ENCODE results near the gene METTL16.

The METTL16 gene

DNA sequence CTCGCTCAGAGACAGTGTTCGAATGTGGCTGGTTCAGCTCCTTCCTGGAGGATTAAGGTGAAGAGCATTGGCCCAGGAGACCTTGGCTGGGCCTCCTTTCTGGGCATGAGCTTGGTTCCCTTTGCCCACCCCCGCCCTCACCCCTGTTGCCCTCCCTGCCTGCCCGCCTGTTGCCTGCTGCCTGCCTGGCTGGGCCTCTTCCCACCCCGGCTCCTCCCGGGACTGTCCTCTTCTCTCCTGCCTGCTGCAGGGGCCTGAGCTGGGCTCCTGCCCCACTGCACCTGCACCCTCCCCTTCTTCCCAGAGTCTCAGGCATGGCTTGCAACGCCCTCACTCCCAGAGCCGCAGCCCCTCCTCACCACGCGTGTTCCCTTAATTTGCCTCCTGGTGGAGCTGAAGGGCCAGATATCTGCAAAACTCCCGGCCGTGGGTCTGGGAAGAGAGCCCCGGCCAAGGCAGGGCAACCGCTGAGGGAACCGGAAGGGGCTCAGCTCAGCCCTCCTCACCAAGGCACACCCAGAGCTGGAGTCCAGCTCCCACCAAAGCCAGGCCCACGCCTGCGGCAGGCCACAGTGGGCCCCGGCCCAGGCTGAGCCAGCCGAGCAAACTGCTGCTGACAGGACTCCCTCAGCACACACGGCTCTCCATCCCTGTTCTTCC, 142.0 kb downstream of the METTL16 start:
- no peaks in the 10 kb centered on the region for H3K36me3 Mint-ChIP-seq
- H3K9me3 Mint-ChIP-seq (ENCODE audit: low read depth) = no peaks in the 10 kb centered on the region
- no peaks in the 10 kb centered on the region for H3K27me3 Mint-ChIP-seq
- H3K27ac Mint-ChIP-seq = no peak overlapping the region
- H3K4me3 Mint-ChIP-seq = no peak overlapping the region
- no peaks in the 10 kb centered on the region for H3K4me1 Mint-ChIP-seq (ENCODE audit: low read depth)

DNA sequence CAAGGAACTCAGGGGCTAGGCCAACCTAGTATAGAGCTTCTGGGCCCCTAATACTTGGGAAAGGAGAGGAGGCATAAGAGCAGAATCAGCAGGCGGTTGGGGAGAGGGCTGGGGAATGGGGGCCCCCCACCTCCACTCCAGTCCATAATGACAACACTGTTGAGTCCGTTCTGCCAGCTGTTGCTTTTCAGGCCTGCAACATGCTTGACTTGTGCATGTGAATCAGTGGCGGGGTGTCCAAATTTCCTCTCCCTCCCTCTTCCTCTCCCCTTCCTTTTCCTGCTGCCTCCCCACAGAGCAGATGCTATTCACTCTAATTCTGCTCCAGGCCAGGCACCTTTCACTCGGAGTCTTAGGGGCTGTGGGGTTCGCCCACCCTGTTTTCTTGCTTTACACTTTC, 142.6 kb downstream of the METTL16 start:
- Mint-ChIP-seq H3K36me3 (no peaks in the 10 kb centered on the region), H3K9me3 (ENCODE audit: low read depth) (no peaks in the 10 kb centered on the region), H3K27ac (no peak overlapping the region)

GRCh38 chr17:2368359-2368758, 143.3 kb downstream of the METTL16 start:
- no peak overlapping the region for H3K4me3 Mint-ChIP-seq
- no peaks in the 10 kb centered on the region for H3K27me3 Mint-ChIP-seq
- H3K27ac Mint-ChIP-seq = no peak overlapping the region
- H3K9me3 Mint-ChIP-seq (ENCODE audit: low read depth) = no peaks in the 10 kb centered on the region
- no peaks in the 10 kb centered on the region for H3K36me3 Mint-ChIP-seq
- H3K4me1 Mint-ChIP-seq (ENCODE audit: low read depth) = no peaks in the 10 kb centered on the region

More for the DNA sequence above, 142.6 kb downstream of the METTL16 start:
- Mint-ChIP-seq H3K4me1 (ENCODE audit: low read depth) (no peaks in the 10 kb centered on the region), H3K27me3 (no peaks in the 10 kb centered on the region), H3K4me3 (no peak overlapping the region)

DNA sequence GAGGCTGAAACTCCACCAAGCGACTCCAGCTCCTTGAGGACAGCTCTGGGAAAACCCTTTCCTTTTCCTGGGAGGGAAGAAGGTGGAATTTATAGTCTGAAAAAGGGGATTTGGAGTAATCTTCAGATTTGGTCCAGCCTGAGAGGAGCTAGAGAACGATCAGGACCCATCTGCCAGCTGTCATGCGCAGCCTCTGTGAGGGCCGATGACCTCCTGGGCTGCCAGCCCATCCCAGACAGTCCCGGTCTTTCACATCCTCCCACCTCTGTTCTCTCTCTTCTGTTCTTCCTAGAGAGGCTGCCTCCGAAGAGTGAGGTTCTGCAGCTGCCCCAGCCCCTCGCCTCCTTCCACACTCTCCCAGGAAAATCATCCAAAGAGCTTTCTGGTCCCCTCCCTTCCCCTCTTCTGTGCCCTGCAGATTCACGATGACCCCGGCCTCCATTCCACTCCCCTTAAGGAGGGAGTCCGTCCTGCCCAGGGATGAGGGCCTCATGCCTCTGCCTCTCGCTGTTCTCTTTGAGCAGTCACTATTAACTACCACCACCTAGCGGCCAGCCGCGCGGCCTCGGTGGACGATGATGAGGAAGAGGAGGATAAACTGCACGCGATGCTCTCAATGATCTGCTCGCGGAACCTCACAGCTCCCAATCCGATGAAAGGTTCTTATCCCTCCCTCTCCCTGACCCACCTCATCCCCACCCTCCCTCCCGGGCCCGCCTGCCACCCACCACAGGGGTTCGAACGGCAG, 144.8 kb downstream of the METTL16 start:
- H3K9me3 Mint-ChIP-seq (ENCODE audit: low read depth) = no peaks in the 10 kb centered on the region
- H3K4me1 Mint-ChIP-seq (ENCODE audit: low read depth) = no peaks in the 10 kb centered on the region
- H3K4me3 Mint-ChIP-seq = no peak overlapping the region
- no peaks in the 10 kb centered on the region for H3K27me3 Mint-ChIP-seq
- no peaks in the 10 kb centered on the region for H3K36me3 Mint-ChIP-seq
- no peak overlapping the region for H3K27ac Mint-ChIP-seq

All from activated naive CD8-positive, alpha-beta T cell (primary cell).